Eye (tissue), 1 donor: ENCODE data around the gene AP3S2.

Source experiments
- DNase-seq: peaks from one replicate; pipeline ENCODE4 v3.0.0-alpha.2; 2015

The AP3S2 gene

DNA sequence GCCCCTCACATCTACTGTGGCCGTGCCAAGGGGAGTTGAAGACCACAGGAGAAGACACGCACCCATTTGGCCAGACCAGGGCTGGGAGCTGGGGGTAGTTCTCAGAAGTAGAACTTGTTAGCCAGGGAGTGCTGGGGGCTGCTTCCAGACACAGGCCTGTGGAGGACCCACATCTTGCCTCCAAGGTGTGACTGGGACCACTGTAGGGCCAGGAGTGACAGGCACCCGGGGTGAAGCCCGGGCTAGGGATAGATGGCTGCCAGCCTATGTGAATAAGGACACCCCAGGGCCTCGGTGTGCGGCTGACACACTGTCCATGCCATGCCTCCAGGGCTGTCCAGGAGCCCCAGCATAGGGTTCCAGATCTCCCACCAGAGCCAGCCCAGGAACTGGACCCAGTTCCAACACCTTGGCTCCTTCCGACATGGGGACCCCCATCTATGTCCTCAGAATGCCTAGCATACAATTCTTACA is 80.9 kb downstream of the AP3S2 start:
- DNase-seq, result no peak

DNA sequence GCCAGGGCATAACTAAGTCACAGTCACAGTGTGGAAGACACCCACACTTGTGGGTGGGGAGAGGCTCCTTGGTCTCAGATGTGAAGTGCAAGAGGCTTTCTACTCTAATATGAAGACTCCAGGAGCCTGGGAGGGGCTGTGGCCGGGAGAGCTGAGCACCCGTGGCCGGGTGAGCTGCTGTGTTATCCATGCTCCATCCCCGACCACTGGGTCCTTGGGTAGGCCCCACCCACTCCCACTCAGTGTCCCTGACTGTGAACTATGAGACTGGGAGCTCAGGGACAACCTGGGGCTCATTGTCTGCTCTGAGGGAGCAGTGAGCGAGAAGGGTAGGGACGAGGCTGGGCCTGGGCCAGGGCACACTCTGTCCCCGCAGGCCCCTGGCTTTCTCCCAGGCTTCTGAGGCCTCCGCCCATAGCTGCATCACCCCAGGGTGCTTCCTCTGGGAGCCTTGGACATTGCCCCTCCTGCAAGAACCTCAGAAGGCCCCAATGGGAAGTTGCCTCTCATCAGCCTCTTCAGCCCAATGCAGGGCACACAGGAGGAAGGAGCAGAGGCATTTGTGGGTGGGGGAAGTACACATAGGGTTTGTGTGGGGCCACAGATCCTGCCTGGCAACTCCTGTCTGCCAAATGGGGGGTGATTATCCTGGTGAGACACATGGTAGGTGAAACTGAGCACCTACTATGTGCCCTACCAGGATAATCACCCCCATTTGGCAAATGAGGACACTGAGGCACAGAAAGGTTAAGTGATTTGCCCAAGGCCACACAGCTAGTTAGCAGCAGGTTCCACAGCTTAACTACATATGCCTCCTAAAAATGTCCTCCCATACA is 81.6 kb downstream of the AP3S2 start:
- no peak for DNase-seq

DNA sequence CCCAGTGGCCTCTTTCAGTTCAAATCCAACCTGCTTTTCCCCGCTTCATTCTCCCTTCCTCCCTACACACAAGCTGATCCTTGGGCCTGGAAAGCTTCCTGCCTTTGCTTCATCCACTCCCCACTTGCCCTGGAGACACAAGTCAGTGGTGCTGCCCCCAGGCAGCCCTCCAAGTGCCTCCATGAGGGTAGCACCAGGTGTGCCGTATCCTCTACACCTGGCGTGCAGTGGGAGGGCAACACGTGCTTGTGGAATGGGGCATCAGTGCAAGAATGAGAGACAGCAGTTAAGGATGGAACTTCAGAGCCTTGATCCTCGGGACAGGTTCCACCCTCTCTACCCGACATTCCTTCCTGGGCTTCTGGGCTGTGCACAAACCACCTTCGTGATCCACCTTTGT is 83.0 kb downstream of the AP3S2 start:
- no peak for DNase-seq

DNA sequence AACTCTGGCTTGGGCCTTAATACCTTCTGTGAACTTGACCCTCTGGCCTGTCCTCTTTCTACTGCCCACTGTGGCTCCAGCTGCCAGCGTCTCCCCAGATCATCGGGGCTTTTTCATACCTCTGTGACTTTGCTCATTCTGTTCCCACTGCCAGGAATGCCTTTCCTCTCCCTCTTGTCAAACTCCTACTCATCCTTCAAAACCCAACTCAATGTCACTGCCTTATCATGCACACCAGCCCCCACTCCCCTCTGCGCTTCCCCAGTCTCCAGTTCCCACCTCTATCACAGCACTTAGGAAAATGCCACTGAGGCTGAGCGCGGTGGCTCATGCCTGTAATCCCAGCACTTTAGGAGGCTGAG is 84.0 kb downstream of the AP3S2 start:
- DNase-seq, result no peak

DNA sequence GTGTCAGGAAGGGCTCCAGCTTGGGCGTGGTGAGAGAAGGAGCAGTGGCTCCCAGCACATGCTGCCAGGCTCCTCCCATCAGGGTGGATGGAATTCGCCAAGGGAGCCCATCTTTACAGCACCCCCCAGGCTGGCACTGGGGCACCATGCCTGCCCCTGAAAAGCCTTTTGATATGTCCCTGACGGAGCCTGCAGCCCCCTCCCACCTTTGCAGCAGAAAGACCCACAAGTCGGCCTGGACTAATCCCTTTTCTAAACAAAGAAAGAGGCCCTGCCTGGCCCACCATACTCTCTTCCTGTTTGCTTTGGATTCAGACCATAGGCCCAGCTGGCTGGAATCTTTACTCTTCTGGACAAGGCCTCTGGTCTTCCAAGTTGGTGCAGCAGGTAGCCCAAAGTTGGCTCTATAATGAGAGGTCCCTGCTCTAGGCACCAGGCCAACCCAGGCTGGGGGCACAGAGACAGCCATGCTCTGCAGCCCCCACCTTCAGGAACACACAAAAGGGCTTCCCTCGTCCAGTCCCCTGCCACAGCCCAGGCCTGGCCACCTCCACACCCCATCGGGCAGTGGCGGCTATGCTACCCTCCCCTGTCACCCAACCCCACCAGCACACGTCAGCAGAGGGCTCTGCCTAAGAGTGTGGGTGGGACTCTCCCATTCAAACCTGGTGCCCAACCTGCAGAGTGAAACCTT is 84.6 kb downstream of the AP3S2 start:
- DNase-seq, result no peak

DNA sequence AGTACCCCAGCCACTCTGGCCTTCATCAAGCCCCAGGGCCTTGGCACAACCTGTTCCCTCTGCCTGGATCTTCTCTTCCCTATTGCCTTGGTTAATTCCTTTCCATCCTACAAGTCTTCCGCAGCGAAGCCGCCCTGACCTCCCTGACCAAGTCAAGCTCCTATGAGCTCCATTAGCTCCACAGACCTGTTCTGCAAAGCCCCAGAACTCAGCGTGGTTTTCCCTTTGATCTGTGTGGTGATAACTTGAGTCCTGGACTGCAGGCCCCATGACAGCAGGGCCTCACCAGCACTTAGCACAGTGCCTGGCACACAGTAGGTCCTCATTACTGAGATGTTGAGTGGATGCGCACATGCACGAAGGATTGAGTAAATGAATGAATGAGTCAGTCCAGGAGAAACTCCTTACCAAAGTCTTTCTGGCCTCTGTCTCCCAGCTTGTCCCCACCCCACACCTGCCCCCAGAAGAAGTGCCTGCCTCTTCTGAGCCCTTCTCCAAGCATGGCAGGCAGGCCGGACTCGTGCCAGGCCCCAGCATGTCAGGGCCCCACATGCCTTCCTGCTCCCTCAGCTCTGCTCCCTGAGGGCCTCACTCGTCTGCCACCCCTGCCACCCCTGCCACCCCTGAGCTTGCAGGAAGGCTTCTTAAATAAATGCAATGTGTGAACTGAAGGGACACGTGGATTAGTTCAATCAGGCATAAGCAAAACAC is 85.5 kb downstream of the AP3S2 start:
- DNase-seq, result no peak

DNA sequence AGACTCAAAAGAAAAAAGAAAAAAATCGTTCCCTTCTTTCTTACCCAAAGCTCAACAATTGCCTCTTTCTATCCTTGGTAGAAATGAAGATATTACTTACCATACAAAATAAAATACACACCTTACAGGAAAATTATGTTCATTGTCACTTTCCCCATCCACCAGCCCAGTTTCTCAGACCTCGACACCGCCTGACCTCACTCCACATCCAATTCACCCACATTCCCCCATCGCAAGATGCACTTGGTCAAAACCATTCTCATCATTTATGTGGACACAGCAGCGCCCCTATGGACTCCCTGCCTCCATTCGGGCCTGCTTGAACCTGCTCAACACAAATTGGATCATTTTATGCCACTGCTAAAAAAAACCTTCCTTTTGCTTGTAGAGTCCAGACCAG is 86.1 kb downstream of the AP3S2 start:
- DNase-seq, result no peak

DNA sequence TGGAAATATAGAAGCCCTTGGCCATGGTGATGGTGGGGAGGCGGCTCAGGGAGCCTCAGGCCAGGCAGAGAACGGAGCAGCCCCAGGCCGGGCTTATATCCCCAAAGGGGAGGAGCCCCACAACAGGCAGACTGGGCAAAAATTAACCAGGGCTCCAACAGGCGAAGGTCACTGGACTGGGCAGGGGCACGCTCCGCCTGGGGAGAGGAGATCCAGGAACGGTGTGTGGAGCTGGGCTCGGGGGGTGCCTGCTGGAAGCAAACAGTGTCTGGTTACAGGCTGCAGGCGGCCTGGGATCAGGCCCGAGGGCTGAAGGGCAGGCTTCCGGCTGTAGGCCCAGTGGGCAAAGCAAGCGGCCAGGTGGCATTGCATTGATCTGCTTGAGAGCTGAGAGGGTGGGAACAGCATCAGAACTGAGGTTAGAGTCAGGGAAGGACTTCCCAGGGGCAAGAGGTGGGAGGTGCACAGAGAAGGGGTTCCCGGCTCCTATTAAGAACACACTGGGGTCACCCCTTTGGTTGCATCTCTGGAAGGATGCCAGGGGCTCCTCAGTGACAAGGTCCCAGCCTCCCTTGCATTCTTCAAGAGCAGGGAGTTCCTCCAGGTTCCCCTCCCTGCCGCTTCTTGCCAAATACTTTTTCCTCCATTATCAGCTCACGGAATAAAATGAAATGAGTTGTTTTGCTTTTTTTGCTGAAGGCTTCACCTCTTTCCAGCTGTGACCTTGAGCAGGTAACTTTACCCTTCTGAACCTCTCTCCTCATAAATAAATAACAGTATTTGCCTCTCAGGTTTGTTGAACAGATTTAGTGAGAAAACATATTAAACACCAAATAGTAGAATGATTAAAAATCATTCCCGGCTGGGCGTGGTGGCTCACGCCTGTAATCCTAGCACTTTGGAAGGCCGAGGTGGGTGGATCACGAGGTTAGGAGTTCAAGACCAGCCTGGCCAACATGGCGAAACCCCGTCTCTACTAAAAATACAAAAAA is 86.9 kb downstream of the AP3S2 start:
- DNase-seq, result no peak

DNA sequence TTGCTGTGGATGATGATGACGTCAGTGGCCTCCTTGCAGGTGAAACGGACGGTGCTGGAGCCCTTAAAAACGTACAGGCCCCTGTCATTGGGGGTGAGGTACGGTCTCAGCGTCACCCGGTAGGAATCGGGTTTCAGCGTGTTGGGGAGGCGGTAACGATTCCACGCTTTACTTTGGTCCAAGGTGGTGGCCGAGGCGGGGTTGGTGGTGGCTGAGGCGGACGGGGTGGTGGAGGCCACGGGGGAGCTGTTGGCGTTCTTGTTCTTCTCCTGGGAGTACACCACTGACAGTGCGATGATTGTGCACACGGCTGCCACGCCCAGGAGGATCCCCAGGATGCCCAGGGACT is 87.6 kb downstream of the AP3S2 start:
- DNase-seq, result no peak

DNA sequence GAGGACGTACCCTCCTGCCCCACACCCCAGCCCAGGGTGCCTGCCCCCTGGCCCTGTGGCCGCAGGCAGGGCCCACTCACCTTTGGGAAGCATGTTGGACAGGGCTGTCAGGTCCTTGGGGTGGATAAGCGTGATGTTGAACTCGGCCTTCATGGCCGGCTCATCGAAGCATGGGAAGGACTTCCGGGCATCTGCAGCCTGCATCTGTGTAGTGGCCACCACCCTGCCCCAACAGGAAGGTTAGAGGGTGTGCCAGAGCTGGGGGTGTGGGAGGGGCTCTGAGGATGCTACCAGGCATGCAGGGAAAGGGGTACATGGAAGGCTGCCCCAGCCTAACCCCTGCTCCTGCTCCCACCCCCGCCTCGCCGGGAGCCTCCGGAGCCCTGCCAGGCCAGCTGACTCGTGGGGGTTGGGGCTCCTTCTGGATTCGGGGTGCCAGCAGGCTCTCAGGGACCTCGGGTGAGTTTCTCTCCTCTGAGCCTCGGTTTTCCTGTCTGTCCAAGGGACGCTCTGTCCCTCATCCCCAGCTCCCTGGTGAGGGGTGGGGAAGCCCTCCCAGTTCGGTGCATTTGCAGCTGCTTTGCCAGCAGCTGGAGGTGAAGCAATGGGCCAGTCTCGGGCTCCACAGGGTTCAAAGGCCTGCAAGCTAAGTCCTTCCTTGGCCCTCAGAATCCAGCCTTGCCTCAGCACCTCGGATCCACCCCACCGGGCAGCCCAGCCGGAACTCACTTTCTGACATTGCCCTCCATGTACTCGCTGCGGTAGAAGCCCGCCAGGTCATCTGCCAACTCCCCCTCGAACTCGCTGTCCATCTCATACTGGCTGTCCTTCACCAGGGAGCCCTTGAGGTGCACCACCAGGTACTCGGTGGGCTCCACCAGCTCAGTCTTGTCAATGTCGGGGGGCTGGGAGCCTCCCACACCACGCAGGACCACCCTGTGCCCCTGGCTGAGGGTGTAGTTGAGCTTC is 88.3 kb downstream of the AP3S2 start:
- DNase-seq, result no peak

DNA sequence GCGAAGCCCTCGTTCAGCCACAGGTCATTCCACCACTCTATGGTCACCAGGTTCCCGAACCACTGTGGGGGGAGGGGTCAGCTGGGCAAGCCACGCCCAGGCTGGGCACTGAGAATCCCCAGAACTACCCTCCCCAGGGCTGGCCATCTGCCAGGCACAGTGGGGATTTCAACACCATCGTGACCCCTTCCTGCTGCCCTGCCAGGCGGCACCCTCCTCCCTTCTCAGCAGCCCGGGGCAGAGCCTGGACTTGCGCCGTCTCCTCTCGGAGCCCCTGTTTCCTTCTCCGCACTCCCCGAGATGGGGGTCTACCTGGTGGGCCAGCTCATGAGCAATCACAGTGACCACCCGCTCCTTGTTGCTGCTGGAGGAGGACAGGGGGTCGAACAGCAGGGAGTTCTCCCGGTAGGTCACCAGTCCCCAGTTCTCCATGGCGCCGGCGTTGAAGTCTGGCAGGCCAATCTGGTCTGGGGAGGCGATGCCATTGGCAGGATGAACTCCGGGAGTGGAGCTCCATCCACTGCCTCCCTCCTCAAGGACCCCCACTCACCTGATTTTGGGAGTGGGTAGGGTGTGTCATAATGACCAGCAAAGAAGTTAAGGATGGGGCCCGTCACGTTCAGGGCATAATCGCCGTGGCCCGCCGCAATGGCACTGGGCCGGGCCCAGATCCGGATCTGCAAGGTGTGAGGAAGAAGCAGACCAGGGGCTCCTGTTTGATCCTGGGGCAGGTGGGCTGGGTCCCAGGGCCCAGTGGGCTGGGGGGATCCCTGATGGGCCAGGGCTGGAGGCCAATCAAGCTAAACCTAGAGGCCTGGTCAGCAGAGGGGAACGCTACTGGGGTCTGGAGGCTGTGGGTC is 89.6 kb downstream of the AP3S2 start:
- DNase-seq, result no peak

DNA sequence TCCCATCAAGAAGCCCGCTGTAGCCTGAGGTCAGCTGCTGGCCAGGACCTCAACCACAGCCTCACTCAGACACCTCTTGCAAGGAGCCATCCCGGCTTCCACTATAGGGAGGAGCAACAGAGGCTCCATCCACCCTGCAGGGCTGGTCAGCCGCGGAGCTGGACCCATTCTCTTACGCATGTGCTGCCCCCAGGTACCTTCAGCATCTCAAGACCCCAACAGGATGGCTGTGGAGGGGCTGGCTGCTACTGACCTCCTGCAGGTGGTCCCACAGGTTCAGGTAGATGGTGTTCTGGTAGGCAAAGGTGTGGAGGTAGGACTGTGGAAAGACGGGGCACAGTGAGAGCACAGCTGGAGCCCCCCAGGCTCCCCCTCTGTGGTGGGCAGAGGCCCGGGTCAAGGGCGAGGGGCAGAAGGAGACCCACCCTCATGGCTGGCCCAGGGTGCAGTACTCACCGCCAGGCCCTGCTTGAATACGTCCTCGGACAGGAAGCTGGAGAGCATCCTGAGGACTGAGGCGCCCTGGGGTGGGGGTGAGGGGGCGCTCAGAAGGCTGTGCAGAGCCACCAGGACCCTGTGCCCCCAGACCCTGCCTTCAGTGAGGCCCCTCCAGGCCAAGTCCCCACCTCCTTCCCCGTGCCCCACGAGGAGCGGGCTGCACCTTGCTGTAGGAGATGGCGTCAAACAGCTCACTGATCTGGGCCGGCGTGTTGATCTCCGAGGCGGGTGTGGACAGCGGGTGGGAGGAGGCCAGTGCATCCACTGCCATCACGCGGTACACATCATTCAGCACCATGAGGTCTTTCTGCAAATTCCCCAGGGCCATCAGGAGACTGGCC is 90.6 kb downstream of the AP3S2 start:
- no peak for DNase-seq

DNA sequence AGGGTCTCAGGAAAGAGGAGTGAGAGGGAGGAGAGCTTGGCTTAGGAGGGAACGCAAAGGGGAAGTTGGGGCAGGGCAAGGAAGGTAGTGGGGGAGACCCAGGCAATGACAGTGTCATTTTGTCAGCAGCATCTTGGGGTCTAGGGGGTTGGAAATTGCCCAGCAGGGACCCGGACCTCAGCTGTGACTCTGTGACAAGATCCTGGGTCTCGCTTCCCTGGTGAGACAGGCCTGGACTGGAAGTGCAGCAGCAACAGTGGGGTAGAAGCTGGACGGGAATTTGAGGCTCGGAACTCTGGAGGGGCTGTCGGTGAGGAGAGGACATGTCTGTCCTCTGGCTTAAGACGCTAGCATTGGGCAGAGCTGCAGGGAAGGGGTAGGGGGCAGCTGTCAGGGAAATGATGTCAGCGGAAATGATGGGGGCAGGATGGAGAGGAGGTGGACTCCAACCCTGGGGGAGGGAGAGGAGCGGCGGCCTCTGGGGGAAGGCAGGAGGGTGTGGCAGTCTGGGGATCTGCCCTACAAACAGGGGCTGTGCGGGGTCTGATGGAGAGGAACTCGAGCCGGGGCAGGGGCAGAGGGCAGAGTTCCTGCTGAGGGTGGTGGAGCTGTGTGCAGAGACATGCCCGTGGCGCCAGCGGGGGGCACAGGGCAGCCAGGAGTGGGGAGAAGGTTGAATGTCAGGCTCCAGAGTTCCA is 91.4 kb downstream of the AP3S2 start:
- DNase-seq, result peak; percentile 81

DNA sequence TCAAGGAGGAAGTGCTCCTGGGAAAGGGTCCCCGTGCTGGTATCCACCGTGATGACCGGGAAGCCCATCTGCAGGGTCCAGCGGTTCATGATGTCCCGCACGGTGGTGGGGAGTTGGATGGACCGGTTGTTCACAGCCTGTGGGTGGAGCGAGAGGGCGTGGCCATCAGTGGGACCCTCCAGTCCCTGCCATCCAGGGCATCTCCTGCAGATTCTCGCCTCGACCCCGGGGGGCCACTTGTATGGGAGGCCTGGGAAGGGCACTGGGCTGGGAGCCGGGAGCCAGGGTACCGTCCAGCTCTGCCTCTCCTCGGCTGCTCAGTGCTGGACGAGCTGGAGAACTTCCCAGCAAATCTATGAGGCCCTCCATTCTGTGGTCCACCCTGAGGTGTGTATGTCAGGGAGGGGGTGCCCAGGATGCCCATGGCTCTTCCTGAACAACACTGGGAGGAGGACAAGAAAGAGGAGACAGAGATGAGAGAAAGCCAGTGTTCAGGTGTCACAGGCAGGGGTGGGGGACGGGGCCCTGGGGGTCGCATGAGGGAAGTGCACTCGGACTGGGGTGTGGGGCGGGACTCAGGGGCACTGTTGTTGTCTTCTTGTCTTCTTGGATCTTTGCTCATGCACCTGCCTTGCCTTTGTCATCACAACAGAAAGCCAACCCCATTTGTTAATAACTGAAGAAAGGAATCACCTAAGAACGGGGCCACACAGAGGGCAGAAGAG is 92.2 kb downstream of the AP3S2 start:
- no peak for DNase-seq

DNA sequence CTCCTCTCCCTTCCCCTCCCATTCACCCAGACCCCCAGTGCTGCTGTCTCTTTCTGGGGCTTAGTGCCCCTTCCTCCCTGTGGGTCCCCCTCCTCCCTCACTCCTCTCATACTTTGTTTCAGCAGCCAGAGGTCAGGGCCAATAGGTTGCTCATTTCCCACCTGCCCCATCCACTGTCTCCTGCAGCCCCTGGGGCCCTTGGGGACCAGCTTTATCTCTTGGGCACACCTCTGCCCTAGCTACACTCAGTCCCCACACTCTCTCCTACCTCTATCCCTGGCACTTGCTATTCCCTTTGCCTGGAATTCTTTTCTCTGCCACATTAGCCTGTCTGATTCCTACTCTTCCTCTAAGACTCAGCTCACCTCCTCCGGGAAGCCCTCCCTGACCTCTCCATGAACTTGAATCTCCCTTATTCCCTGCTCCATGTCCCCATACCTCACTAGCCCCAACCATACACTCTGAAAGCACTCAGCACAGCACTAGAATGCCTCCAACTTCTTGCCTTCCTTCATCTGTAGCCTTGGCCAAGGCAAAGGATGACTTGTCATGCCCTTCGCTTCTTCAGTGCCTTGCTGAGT is 93.8 kb downstream of the AP3S2 start:
- DNase-seq, result no peak

DNA sequence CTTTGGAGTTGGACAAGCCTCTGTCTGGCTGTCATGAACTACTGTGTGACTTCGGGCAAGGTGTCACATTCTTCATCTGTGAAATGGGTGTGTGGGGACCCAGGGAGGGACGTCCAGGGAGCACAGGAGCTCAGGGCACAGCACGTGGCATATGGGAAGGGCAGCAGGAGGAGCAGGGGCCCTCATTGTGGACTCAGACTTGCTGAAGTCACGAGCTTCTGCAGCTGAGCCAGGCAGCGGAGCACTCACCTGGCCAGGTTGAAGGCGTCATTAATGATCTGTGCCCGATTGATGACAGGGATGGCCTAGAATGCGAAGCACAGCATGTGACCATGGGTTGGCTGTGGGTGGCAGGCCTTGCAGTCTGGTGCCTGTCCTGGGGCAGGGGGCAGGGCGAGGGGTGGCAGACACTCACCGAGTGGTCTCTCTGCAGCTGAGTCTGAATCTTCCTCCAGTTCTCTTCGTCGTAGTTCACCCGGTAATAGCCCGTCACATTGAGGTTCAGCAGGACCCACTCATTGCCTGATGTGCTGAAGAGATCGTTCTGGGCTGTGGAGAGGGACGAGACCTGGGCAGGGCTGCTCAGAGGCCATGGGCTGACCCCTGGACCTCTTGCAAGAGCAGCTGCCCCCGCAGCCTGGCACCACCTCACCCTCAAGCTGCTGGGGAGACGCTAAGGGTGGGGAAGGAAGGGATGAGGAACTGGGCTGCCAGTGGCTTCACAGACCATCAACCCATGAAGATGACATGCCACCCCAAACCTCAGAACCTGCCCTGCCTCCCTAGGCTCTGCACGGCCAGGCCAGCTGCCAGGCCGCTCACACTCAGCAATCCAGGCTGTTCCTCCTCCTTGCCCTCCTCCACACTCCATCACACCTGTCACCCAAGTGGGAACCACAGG is 94.5 kb downstream of the AP3S2 start:
- no peak for DNase-seq
